Keratinocyte (primary cell): ENCODE results near the gene TMCO4.
"Not testable (repeated sequence)": the region's sequence is repeated elsewhere in the genome, so short reads cannot be mapped to it uniquely, and the experiment has no call there.

ENCODE experiments used
- CTCF ChIP-seq, 3 experiments: IDR thresholded peaks in 1 of 3; conservative IDR thresholded peaks in 1 of 3; optimal IDR thresholded peaks in 1 of 3; 2 replicates in 2 of 3; 3 replicates in 1 of 3; pipeline versions ENCODE3 to v1.5.1; 2011; ENCODE audit warnings: low read length in 3 of 3, mild to moderate bottlenecking in 3 of 3, moderate library complexity in 2 of 3, control low read depth in 1 of 3, inconsistent platforms in 1 of 3; ENCODE audit not compliant: insufficient read depth in 2 of 3; ENCODE audit errors: extremely low read depth in 1 of 3
- EZH2 ChIP-seq: IDR thresholded peaks from one replicate; pipeline ENCODE4 v1.6.1; 2012; ENCODE audit warnings: inconsistent platforms, mild to moderate bottlenecking, low read length, moderate library complexity

- TF ChIP-seq CTCF (optimal IDR thresholded peaks at IDR 0.05 in 1 of 3, IDR thresholded peaks at IDR 0.05 in 1 of 3, conservative IDR thresholded peaks at IDR 0.05 in 1 of 3; ENCODE audit: extremely low read depth in 1 of 3, insufficient read depth in 2 of 3, low read length in 3 of 3); EZH2: not testable (repeated sequence)
Observed at GRCh38 chr1:19849307-19849706, 49.6 kb upstream of the TMCO4 start.
